Lung (tissue), 12 donors: ENCODE results near the gene NFXL1. TPM values are rescaled to one million over a fixed set of nuclear protein-coding genes. Genes with fewer than 3 reads are reported as not detected.

Experiments used
- ATAC-seq: fragments of 200-7000 bp; cut with Tn5 transposase; one replicate; pipeline ENCODE4 v1.9.1; 2020; ENCODE audit warnings: moderate number of reproducible peaks; ENCODE audit not compliant: insufficient read depth, low FRiP score
- DNase-seq, 3 donors: peaks; one replicate each; pipeline ENCODE4 v3.0.0-alpha.2; 2013 to 2017
- H3K27ac ChIP-seq, 2 donors: one replicate each; pipeline ENCODE4 v1.5.1; 2013; ENCODE audit warnings: mild to moderate bottlenecking in 2 of 2, moderate library complexity in 2 of 2, control low read depth in 1 of 2, inconsistent platforms in 1 of 2, low read depth in 1 of 2, low read length in 1 of 2
- H3K27me3 ChIP-seq, 3 donors: one replicate each; pipeline ENCODE4 v1.5.1; 2013; ENCODE audit warnings: low read length in 2 of 3; ENCODE audit not compliant: control insufficient read depth in 3 of 3, insufficient read depth in 3 of 3
- H3K36me3 ChIP-seq, 4 donors: one replicate each; pipeline ENCODE4 v1.5.1; 2013; ENCODE audit warnings: low read length in 4 of 4, mild to moderate bottlenecking in 1 of 4, moderate library complexity in 1 of 4; ENCODE audit not compliant: control insufficient read depth in 4 of 4, insufficient read depth in 4 of 4
- H3K4me1 ChIP-seq, 5 donors: one replicate each; pipeline ENCODE4 v1.5.1; 2013; ENCODE audit warnings: low read length in 5 of 5, mild to moderate bottlenecking in 2 of 5, moderate library complexity in 1 of 5; ENCODE audit not compliant: control insufficient read depth in 5 of 5, insufficient read depth in 5 of 5
- H3K4me3 ChIP-seq: one replicate; pipeline ENCODE4 v1.5.1; 2013; ENCODE audit warnings: mild to moderate bottlenecking, control low read depth, moderate library complexity
- H3K9ac ChIP-seq, 2 donors: one replicate each; pipeline ENCODE4 v1.5.1; 2013; ENCODE audit warnings: low read length in 2 of 2, control low read depth in 1 of 2; ENCODE audit not compliant: insufficient read depth in 1 of 2
- H3K9me3 ChIP-seq, 4 donors: one replicate each; pipeline ENCODE4 v1.5.1; 2013; ENCODE audit warnings: low read length in 3 of 4, mild to moderate bottlenecking in 1 of 4, moderate library complexity in 1 of 4; ENCODE audit not compliant: control insufficient read depth in 4 of 4, insufficient read depth in 3 of 4
- WGBS, 2 donors: extraction: QIAGEN DNeasy Blood & Tissue Kit; methylation state at CpG; one replicate each; pipeline ENCODE4 v1.1.7; 2013; 5-methylcytosine and 5-hydroxymethylcytosine counted together
- polyA plus RNA-seq, 2 donors: library from polyadenylated mRNA; stranded (reverse); fragments of 200-250 nt; gene quantifications; one replicate each; pipeline ENCODE4 v1.2.1, GENCODE V29; 2013
- total RNA-seq, 2 donors: library from RNA; depleted of rRNA in 1 of 2; stranded (reverse); fragments of >200 nt in 1 of 2; gene quantifications; one replicate each; pipeline ENCODE4 v1.2.1, GENCODE V29; 2014 to 2021
- TF ChIP-seq, protein P1 (sequence below): IDR thresholded peaks from 2 replicates; pipeline ENCODE4 v1.5.1; 2012; ENCODE audit warnings: mild to moderate bottlenecking; ENCODE audit errors: control extremely low read depth, extremely low read depth
- donor health status: control.
- donor health status: control.
- donor health status: Bipolar disorder and iron deficiency.
- donor health status: healthy.
- donor health status: DM: yes; HTN: yes; CAD: no.

Gene NFXL1
- total and polyA plus RNA-seq, 4 donors: 4.6 to 27.2 (median 8.8) TPM

DNA sequence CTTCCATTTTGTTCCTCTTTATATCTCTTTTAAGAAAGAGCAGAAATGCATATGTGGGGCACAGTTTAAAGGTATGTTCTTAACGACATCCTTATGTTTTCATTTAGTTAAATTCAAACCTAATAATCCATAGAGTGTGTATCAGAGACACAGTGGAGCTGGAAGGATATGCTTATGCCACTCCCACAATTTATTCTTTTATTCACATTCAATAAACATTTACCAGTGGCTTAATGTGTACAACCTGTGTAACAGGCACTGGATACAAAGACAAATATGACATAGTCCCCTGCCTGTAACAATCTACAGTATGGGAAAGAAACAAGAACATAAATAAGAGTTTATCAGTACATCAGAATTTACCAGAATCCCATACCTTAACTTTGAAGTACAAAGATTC lies 54.1 kb downstream of the NFXL1 start:
- Histone ChIP-seq H3K4me3 (no peak overlapping the region), H3K9ac (no peak overlapping the region), H3K27me3 (no peaks in the 10 kb centered on the region), H3K4me1 (no peaks in the 10 kb centered on the region), H3K27ac (no peak overlapping the region), H3K36me3 (peaks cover 2 to 10% (median 6%) of the 10 kb centered on the region in 4 donors), H3K9me3 (no peaks in the 10 kb centered on the region)
- WGBS, 2 donors: 94 to 98% methylated on average over 1 of the region's 1 CpG
- DNase-seq (no peak), ATAC-seq (no peak)
- TF ChIP-seq, protein P1, sequence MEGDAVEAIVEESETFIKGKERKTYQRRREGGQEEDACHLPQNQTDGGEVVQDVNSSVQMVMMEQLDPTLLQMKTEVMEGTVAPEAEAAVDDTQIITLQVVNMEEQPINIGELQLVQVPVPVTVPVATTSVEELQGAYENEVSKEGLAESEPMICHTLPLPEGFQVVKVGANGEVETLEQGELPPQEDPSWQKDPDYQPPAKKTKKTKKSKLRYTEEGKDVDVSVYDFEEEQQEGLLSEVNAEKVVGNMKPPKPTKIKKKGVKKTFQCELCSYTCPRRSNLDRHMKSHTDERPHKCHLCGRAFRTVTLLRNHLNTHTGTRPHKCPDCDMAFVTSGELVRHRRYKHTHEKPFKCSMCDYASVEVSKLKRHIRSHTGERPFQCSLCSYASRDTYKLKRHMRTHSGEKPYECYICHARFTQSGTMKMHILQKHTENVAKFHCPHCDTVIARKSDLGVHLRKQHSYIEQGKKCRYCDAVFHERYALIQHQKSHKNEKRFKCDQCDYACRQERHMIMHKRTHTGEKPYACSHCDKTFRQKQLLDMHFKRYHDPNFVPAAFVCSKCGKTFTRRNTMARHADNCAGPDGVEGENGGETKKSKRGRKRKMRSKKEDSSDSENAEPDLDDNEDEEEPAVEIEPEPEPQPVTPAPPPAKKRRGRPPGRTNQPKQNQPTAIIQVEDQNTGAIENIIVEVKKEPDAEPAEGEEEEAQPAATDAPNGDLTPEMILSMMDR: no peak

DNA sequence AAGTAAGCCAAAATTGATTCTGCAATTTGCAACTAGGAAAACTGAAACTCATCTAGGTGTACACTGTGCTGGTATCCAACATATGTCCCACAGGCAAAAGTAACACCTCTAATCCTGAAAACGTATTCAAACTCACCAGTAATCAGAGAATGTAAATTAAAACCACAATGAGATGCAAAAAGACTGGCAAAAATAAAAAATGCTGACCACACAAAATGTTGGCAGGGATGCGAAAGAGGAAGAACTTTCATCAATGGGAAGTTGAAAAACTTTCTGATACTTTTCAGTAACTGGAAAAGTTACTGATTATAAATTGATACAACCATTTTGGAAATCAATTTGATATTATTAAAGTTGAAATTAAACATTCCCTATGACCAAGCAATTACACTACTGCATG lies 56.4 kb downstream of the NFXL1 start:
- Histone ChIP-seq H3K4me1 (no peaks in the 10 kb centered on the region), H3K4me3 (no peak overlapping the region), H3K9me3 (no peaks in the 10 kb centered on the region), H3K27me3 (no peaks in the 10 kb centered on the region), H3K9ac (no peak overlapping the region), H3K27ac (no peak overlapping the region), H3K36me3 (peaks cover 2 to 13% (median 9%) of the 10 kb centered on the region in 4 donors)
- TF ChIP-seq, protein P1: no peak
- WGBS, 2 donors: 57 to 76% methylated on average over 2 of the region's 2 CpGs
- DNase-seq (no peak), ATAC-seq (no peak)

DNA sequence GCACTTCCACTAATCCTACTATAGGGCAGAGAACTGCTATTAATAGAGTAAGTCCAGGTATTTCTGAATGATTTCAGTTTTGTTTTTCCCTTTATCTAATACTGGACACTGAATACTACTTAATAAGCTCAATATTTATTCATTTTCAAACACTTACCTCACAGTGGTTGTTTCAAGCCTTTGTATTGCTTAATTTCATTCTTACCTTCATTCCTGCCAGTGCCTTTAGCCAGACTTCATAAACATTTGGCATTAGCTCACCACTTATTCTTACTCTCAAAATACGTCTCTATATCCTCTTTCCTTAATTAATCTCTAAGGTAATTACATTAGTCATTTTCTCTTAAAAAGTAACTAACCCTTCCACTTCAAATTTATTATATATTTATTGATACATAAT lies 57.7 kb downstream of the NFXL1 start:
- no peak overlapping the region for H3K9ac ChIP-seq

More for the DNA sequence above, 57.7 kb downstream of the NFXL1 start:
- Histone ChIP-seq H3K27ac (no peak overlapping the region), H3K4me1 (peaks cover 0 to 2% (median 0%) of the 10 kb centered on the region in 5 donors), H3K36me3 (peaks cover 1 to 13% (median 9%) of the 10 kb centered on the region in 4 donors), H3K9me3 (no peaks in the 10 kb centered on the region), H3K4me3 (no peak overlapping the region), H3K27me3 (no peaks in the 10 kb centered on the region)
- TF ChIP-seq, protein P1: no peak
- 81 to 87% methylated on average over 1 of the region's 1 CpG for WGBS, 2 donors
- no peak for DNase-seq
- ATAC-seq: no peak
